Bronchial epithelial cell (primary cell): Measurements from ENCODE around the gene ARHGAP8. TPM values are rescaled to one million over a fixed set of nuclear protein-coding genes. Genes with fewer than 3 reads are reported as not detected.

ENCODE experiments used
- DNase-seq: peaks from one replicate; pipeline ENCODE4 v3.0.0-alpha.2; 2010; ENCODE audit warnings: low read depth
- FAIRE-seq: peaks from 2 replicates; lab custom pipeline; 2011; peaks lifted over from hg19 to GRCh38; lab: Jason Lieb, UNC
- H3K27me3 ChIP-seq: 2 replicates; pipeline ENCODE4 v1.5.1; 2011; ENCODE audit warnings: low read length; ENCODE audit not compliant: control insufficient read depth, insufficient read depth
- H3K36me3 ChIP-seq: 2 replicates; pipeline ENCODE4 v1.5.1; 2011; ENCODE audit warnings: low read length; ENCODE audit not compliant: control insufficient read depth, insufficient read depth
- H3K4me3 ChIP-seq: 2 replicates; pipeline ENCODE4 v1.5.1; 2011; ENCODE audit warnings: mild to moderate bottlenecking, low read depth, low read length, control low read depth
- CTCF ChIP-seq: IDR thresholded peaks from 2 replicates; pipeline ENCODE4 v1.5.1; 2011; ENCODE audit warnings: mild to moderate bottlenecking, moderate library complexity, low read length, control low read depth, inconsistent platforms; ENCODE audit not compliant: insufficient read depth, severe bottlenecking
- total RNA-seq: library from RNA; depleted of rRNA; stranded (reverse); fragments of >200 nt; gene quantifications from 2 replicates; pipeline ENCODE4 v1.2.1, GENCODE V29; 2014

The ARHGAP8 gene
- total RNA-seq, 1 donor from 2014 or later = 15.0 TPM

DNA sequence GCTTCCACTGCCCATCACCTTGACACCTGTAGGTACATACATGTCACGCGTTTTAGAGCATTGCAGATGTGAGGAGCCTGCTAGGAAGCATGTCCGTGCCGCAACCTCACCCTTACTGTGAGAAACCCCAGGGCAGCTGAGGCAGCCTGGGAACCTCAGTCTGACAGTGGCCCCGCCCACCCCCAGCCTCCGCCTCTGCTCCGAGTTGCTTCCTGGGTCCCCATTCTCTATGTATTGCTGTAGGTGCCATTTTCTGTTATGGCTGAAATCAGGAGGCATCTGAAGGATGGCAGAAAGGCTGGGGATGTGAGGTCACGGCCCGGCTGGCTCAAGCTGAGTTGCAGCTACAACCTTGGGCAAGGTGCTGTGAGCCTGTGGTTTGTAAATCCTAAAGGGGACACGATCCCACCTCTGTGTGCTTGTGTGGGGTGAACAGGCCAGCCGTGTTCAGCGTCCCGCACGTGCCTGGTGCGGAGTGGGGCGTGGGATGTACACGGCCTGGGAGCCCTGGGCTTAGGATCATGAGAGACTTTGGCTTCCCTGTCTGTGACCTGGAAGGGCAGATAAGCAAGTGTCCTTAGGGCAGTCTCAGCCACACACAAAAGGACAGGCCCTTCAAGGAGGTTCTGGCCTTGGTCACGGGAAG lies 154.7 kb downstream of the ARHGAP8 start:
- DNase-seq (no peak), FAIRE-seq (no peak)
- no peak for TF ChIP-seq CTCF
- Histone ChIP-seq H3K36me3 (no peaks in the 10 kb centered on the region), H3K27me3 (no peaks in the 10 kb centered on the region), H3K4me3 (no peak overlapping the region)

- Histone ChIP-seq H3K36me3 (no peaks in the 10 kb centered on the region), H3K4me3 (no peak overlapping the region), H3K27me3 (no peaks in the 10 kb centered on the region)
- DNase-seq (no peak), FAIRE-seq (no peak)
- TF ChIP-seq CTCF = no peak
Observed at GRCh38 chr22:44907765-44908737, 155.7 kb downstream of the ARHGAP8 start.

- no peak overlapping the region for H3K4me3 ChIP-seq
- TF ChIP-seq CTCF = no peak
- FAIRE-seq = peak; percentile 18
- DNase-seq = no peak
- no peaks in the 10 kb centered on the region for H3K27me3 ChIP-seq
- H3K36me3 ChIP-seq = no peaks in the 10 kb centered on the region
Observed at GRCh38 chr22:44909241-44909640, 156.9 kb downstream of the ARHGAP8 start.

Other genes with a start within 250 kb of the ARHGAP8 start
- 6.3 and 14.0 TPM in 2 replicates for gene PRR5, start 50.4 kb upstream of the ARHGAP8 start, total RNA-seq